HG02870 (cell line): Measurements from ENCODE around the gene FUZ.

Experiments
- ATAC-seq: cut with Tn5 transposase; IDR thresholded peaks from one replicate; pipeline ENCODE4 v1.9.1; 2021; ENCODE audit warnings: mild to moderate bottlenecking, moderate library complexity; ENCODE audit not compliant: unreplicated experiment

The FUZ gene, protein sequence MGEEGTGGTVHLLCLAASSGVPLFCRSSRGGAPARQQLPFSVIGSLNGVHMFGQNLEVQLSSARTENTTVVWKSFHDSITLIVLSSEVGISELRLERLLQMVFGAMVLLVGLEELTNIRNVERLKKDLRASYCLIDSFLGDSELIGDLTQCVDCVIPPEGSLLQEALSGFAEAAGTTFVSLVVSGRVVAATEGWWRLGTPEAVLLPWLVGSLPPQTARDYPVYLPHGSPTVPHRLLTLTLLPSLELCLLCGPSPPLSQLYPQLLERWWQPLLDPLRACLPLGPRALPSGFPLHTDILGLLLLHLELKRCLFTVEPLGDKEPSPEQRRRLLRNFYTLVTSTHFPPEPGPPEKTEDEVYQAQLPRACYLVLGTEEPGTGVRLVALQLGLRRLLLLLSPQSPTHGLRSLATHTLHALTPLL

GRCh38 chr19:49812997-49813861 lies at the start of gene FUZ:
Gene FUZ, minus strand, starts transcription at chr19:49813292. Its CDS starts 186 bp downstream, at chr19:49813106.
- peak; percentile 42 for ATAC-seq

- ATAC-seq: no peak
These were observed 49.5 kb upstream of the FUZ start for GRCh38 chr19:49862391-49863253.

- no peak for ATAC-seq
These were observed 48.7 kb upstream of the FUZ start for GRCh38 chr19:49861541-49862378.

DNA sequence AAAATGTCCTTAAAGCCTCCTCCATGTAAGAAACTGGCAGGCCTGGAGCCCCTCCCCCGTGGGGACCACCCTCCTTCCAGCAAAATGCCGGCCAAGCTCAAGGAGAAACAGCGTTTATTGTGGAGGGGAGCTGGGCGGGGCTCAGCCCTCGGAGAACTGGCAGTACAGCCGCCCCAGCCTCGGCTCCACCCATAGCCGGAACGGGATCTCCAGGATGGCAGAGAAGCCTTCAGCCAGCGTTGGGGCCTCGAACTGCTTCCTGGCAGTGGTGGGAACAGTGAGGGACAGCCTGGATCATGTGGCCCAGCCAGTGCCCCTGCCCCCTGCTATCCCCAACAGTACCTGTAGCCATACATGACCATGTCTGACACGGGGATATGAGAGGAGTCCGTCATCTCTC lies 48.0 kb upstream of the FUZ start:
- no peak for ATAC-seq

GRCh38 chr19:49860336-49861102 lies 47.4 kb upstream of the FUZ start:
- no peak for ATAC-seq

GRCh38 chr19:49859682-49860335 lies 46.7 kb upstream of the FUZ start:
- no peak for ATAC-seq

GRCh38 chr19:49858088-49858985 lies 45.2 kb upstream of the FUZ start:
- ATAC-seq: no peak

DNA sequence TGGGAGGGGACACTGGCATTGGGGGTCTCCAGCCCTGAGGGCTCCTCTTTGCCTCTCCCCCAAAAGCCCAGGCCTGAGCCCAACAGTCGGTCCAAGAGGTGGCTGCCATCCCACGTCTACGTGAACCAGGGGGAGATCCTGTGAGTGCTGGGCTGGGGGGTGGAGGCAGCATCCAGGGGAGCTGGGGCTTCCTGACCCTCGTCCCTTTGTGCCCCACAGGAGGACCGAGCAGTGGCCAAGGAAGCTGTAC lies 44.7 kb upstream of the FUZ start:
- ATAC-seq: no peak

DNA sequence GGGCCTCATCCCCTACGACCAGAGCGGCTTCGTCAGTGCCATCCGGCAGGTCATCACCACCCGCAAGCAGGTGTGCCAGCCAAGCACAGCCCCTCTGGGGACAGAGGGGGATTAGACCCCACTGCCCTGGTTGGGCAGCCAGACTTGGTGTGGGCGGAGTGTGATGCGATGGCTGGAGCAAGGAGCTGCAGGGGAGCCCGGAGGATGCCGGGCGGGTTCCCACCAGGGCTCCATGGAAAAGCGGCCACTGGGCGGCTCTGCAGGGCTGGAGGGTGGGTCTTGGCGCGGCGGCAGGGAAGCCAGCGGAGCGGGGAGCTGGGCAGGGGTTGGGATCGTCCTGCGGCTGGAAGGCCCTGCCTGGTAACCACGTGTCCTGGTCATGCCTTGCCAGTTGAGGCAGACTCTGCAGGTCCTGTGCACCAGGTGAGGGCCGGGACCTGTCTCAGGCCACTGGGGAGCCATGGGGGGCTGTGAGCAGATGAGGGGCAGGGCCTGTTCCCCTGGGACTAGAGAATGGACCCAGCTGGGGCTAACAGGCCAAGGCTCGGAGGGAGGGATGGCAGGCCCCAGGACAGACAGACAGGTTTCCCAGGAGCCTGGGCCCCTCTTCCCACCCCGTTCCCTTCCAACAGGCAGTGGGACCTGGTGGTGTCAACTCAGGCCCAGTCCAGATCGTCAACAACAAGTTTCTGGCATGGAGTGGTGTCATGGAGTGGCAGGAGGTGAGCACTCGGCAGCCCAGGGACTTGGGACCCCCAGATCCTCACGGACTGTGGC lies 44.2 kb upstream of the FUZ start:
- no peak for ATAC-seq

- no peak for ATAC-seq
These were observed 43.5 kb upstream of the FUZ start for GRCh38 chr19:49856574-49857021.

GRCh38 chr19:49855676-49856573 lies 42.8 kb upstream of the FUZ start:
- ATAC-seq: no peak

DNA sequence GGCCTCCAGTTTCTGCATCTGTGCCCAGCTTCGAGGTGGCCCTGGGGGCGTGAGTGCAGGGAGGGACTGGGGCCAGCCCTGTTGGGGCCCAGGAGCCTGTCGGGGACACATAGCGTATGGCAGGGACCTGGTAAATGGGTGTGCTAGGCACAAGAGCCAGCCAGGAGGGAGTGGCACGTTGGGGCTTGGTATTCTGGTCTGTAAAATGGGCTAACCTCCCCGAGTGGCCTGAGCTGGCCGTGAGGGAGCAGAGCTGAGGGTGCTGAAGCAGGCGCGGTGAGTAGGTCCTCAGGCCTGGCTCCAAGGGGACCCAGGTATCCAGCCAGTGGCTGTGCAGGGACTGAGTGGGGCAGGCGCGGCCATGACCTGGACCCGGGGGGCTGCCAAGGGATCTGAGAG lies 42.2 kb upstream of the FUZ start:
- ATAC-seq: no peak

DNA sequence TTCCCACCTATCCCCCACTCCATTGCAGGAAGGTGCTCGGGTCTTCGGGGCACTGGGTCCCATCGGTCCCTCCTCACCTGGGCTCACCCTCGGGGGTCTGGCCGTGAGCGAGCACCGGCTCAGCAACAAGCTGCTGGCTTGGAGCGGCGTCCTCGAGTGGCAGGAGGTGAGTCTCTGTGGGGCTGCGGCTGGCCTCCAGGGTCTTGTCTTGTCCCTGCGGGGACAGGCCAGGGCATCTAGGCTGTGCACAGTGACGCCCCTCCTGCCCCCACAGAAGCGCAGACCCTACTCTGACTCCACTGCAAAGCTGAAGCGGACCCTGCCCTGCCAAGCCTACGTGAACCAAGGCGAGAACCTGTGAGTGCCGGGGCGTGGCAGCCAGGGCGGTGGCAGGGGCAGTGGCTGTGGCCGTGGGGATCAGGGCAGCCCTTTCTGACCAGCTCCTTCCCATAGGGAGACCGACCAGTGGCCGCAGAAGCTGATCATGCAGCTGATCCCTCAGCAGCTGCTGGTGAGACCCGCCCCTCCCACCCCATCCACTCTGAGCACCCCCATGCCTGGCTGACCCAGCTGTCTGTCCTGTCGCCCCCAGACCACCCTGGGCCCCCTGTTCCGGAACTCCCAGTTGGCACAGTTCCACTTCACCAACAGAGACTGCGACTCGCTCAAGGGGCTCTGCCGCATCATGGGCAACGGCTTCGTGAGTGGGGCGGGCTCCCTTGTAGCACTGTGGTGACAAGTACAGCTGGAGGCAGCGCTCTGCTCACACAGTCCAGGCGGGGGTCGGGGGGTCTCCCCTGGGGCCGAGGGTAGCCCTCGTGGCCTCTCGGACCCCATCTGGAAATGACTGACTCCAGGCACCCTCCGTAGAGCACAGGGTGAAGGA lies 41.5 kb upstream of the FUZ start:
- no peak for ATAC-seq

DNA sequence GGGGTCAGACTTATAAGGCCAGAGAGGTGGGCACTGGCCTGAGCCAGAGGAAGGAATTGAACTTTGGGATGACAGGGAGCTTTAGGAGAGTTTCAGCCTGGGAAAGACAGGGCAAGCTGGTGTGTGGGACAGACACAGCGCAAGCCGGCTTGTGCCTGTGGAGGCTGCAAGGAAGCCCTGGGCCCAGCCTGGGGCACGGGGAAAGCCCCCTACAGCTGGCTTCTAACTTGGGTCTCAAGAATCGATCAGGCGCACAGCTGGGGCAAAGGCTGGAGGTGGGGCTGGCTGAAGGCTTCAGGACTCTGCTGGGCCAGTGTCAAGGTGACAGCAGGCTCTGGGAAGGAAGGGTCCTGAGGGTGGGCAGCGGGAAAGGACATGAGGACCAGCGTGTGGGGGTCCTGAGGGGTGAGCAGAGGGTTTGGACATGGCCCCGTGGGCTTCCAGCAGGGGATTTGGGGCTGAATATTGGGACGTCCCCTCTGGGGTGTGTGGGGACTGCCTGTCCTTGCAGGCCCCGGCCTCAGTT lies 40.8 kb upstream of the FUZ start:
- no peak for ATAC-seq

- no peak for ATAC-seq
These were observed 39.6 kb upstream of the FUZ start for GRCh38 chr19:49852631-49853126.
